Endothelial cell of umbilical vein (primary cell): ENCODE measurements around the gene PERCC1. TPM values are rescaled to one million over a fixed set of nuclear protein-coding genes. Genes with fewer than 3 reads are reported as not detected.

Experiments
- BruUV-seq: library from RNA; stranded (reverse); fragments of 400-500 nt; replicated peaks from 2 replicates; lab custom pipeline; 2021; lab: Mats Ljungman, UMichigan
- CTCF ChIA-PET: fragments of 300-600, 350-600 bp; sonication (Branson Sonifier 250); formaldehyde crosslinking; loops from one replicate; lab custom pipeline; 2021; ENCODE audit warnings: antibody characterized with exemption, inconsistent platforms; lab: Charles Lee
- POLR2A ChIA-PET: fragments of 300-600, 350-600 bp; sonication (Branson Sonifier 250); formaldehyde crosslinking; loops from one replicate; lab custom pipeline; 2021; ENCODE audit warnings: antibody characterized with exemption, inconsistent platforms; lab: Charles Lee
- DNase-seq: peaks from one replicate; pipeline ENCODE4 v3.0.0-alpha.2; 2011; ENCODE audit warnings: low read depth, low spot score
- FAIRE-seq: peaks from 2 replicates; lab custom pipeline; 2011; peaks lifted over from hg19 to GRCh38; lab: Jason Lieb, UNC
- H2AFZ ChIP-seq: 2 replicates; pipeline ENCODE4 v1.6.0; 2012; ENCODE audit warnings: low read depth, low read length, control low read depth, inconsistent platforms
- H3K27ac ChIP-seq: 2 replicates; pipeline ENCODE4 v1.5.1; 2011; ENCODE audit warnings: low read depth, mild to moderate bottlenecking, control low read depth, low read length, moderate library complexity; ENCODE audit not compliant: insufficient read depth
- H3K27me3 ChIP-seq, 2 experiments: 2 replicates each; pipeline versions ENCODE4 v1.6.0 to v1.6.1; 2011; ENCODE audit warnings: low read length in 2 of 2, mixed read lengths in 1 of 2; ENCODE audit not compliant: control insufficient read depth in 2 of 2, insufficient read depth in 2 of 2
- H3K36me3 ChIP-seq, 2 experiments: 2 replicates in 1 of 2; 3 replicates in 1 of 2; pipeline ENCODE4 v1.5.1; 2011; ENCODE audit warnings: low read length in 2 of 2, mild to moderate bottlenecking in 1 of 2, moderate library complexity in 1 of 2; ENCODE audit not compliant: control insufficient read depth in 2 of 2, insufficient read depth in 2 of 2; ENCODE audit errors: extremely low read depth in 1 of 2
- H3K4me1 ChIP-seq: 3 replicates; pipeline ENCODE4 v1.5.1; 2011; ENCODE audit warnings: mild to moderate bottlenecking, low read length; ENCODE audit not compliant: control insufficient read depth, insufficient read depth; ENCODE audit errors: extremely low read depth
- H3K4me2 ChIP-seq: 2 replicates; pipeline ENCODE4 v1.6.1; 2011; ENCODE audit warnings: low read length, control low read depth, mixed read lengths; ENCODE audit not compliant: insufficient read depth
- H3K4me3 ChIP-seq, 3 experiments: fragments of 200-600 bp in 1 of 3; sonication (generic), shearing (Covaris generic) in 1 of 3; replicated peaks in 1 of 3; 2 replicates each; pipeline ENCODE4 v1.5.1; 2011 to 2016; ENCODE audit warnings: control low read depth in 3 of 3, low read length in 3 of 3, mild to moderate bottlenecking in 2 of 3, inconsistent platforms in 1 of 3, low read depth in 1 of 3, moderate library complexity in 1 of 3; ENCODE audit not compliant: insufficient read depth in 1 of 3
- H3K79me2 ChIP-seq: 2 replicates; pipeline ENCODE4 v1.6.0; 2012; ENCODE audit warnings: low read length, inconsistent platforms; ENCODE audit not compliant: control insufficient read depth, insufficient read depth
- H3K9ac ChIP-seq: replicated peaks from 2 replicates; pipeline ENCODE3; 2011; ENCODE audit warnings: low read length, control low read depth; ENCODE audit not compliant: insufficient read depth; ENCODE audit errors: extremely low read depth
- H3K9me1 ChIP-seq: replicated peaks from 3 replicates; pipeline ENCODE4 v1.6.0; 2011; ENCODE audit warnings: mild to moderate bottlenecking, low read length; ENCODE audit not compliant: control insufficient read depth, insufficient read depth; ENCODE audit errors: extremely low read depth
- H3K9me3 ChIP-seq: replicated peaks from 2 replicates; pipeline ENCODE4 v1.5.1; 2012; ENCODE audit warnings: low read length, inconsistent platforms; ENCODE audit not compliant: control insufficient read depth, insufficient read depth
- H4K20me1 ChIP-seq: replicated peaks from 2 replicates; pipeline ENCODE3; 2011; ENCODE audit warnings: mild to moderate bottlenecking, low read length; ENCODE audit not compliant: control insufficient read depth, insufficient read depth; ENCODE audit errors: extremely low read depth
- CTCF ChIP-seq, 2 donors: IDR thresholded peaks; 1 replicate in 1 of 2; 2 replicates in 1 of 2; pipeline ENCODE4 v1.5.1; 2011; ENCODE audit warnings: low read length in 2 of 2, mild to moderate bottlenecking in 2 of 2, moderate library complexity in 2 of 2, control low read depth in 1 of 2, inconsistent platforms in 1 of 2, low read depth in 1 of 2; ENCODE audit not compliant: insufficient read depth in 1 of 2; ENCODE audit errors: extremely low read depth in 1 of 2
- EZH2 ChIP-seq: IDR thresholded peaks from 2 replicates; pipeline ENCODE4 v1.6.1; 2012; ENCODE audit warnings: borderline replicate concordance, low read depth, mild to moderate bottlenecking, moderate library complexity, low read length, inconsistent platforms; ENCODE audit not compliant: severe bottlenecking
- FOS ChIP-seq: IDR thresholded peaks from 2 replicates; pipeline ENCODE4 v1.6.1; 2011; ENCODE audit warnings: mild to moderate bottlenecking, low read length, moderate library complexity, borderline replicate concordance; ENCODE audit not compliant: insufficient read depth
- GATA2 ChIP-seq: IDR thresholded peaks from 2 replicates; pipeline ENCODE4 v1.7.0; 2011; ENCODE audit warnings: low read depth, mild to moderate bottlenecking, moderate library complexity, mixed read lengths, low read length; ENCODE audit not compliant: insufficient read length, insufficient read depth
- JUN ChIP-seq: IDR thresholded peaks from 2 replicates; pipeline ENCODE4 v1.6.1; 2011; ENCODE audit warnings: borderline replicate concordance, low read depth; ENCODE audit not compliant: insufficient read length, insufficient read depth
- MAX ChIP-seq: IDR thresholded peaks from 2 replicates; pipeline ENCODE4 v1.6.1; 2011; ENCODE audit not compliant: insufficient read depth, insufficient read length
- MYC ChIP-seq: IDR thresholded peaks from one replicate; pipeline ENCODE4 v1.6.1; 2011; ENCODE audit warnings: mild to moderate bottlenecking, low read depth, low read length
- POLR2A ChIP-seq: IDR thresholded peaks from 2 replicates; pipeline ENCODE4 v1.6.1; 2012; ENCODE audit warnings: low read depth, mild to moderate bottlenecking, control low read depth, low read length
- POLR2AphosphoS5 ChIP-seq: IDR thresholded peaks from 2 replicates; pipeline ENCODE4 v1.6.1; 2012; ENCODE audit warnings: low read depth, mild to moderate bottlenecking, control low read depth, low read length, moderate library complexity; ENCODE audit not compliant: insufficient read depth
- dilution Hi-C: fragments of 300-500 bp; cut with MboI; formaldehyde crosslinking; loops from one replicate; pipeline ENCODE4 v1.15.0; 2019; ENCODE audit warnings: low sequenced_read_pairs; ENCODE audit not compliant: extremely low pct_ligation_motif_present
- intact Hi-C: fragments of 100-400 bp; cut with micrococcal nuclease; formaldehyde crosslinking; loops from one replicate; pipeline ENCODE4 v1.10.0; 2022
- polyA plus RNA-seq, 4 experiments: library from polyadenylated mRNA; depleted of rRNA in 3 of 4; stranded (reverse) in 3 of 4; unstranded in 1 of 4; fragments of >200 nt; gene quantifications; 2 replicates each; pipeline versions ENCODE4 v1.2.1 to v1.2.3, GENCODE V29; 2011 to 2012; ENCODE audit warnings: missing spikeins in 1 of 4
- total RNA-seq: library from RNA; stranded (reverse); gene quantifications from 2 replicates; pipeline ENCODE4 v1.2.3, GENCODE V29; 2021

The PERCC1 gene
- total and polyA plus RNA-seq, 2 donors (not counting 3 experiments of a cell fraction or from before 2014, with no cell fraction given): not detected

- no peak overlapping the region for H3K9ac ChIP-seq
- H3K4me3 ChIP-seq: no peak overlapping the region
- TF ChIP-seq CTCF (IDR thresholded peaks at IDR 0.05; ENCODE audit: extremely low read depth in 1 of 2, insufficient read depth in 1 of 2, low read depth in 1 of 2, low read length in 2 of 2): no peak
- no peak for TF ChIP-seq FOS
- TF ChIP-seq POLR2A: no peak
- TF ChIP-seq EZH2: no peak
- TF ChIP-seq JUN: no peak
- no peak for TF ChIP-seq MYC
- no peak for TF ChIP-seq MAX
- no peak for TF ChIP-seq GATA2
- no peak for TF ChIP-seq POLR2AphosphoS5
- intact Hi-C loops: no loop called here
- dilution Hi-C loops: no loop called here
- H3K79me2 ChIP-seq: peaks cover 29% of the 10 kb centered on the region
- POLR2A ChIA-PET: no interaction called here
- no peak overlapping the region for H2AFZ ChIP-seq
- H3K4me2 ChIP-seq: no peak overlapping the region
- no peak for DNase-seq
- no peak for FAIRE-seq
- no peaks in the 10 kb centered on the region for H3K27me3 ChIP-seq
- no TSS peak for BruUV-seq
- H3K36me3 ChIP-seq: peaks cover 0 to under 1% of the 10 kb centered on the region in 2 experiments
- CTCF ChIA-PET: no interaction called here
- no peak overlapping the region for H3K27ac ChIP-seq
- peaks cover 5% of the 10 kb centered on the region for H3K4me1 ChIP-seq
- H4K20me1 ChIP-seq: no peaks in the 10 kb centered on the region
- H3K9me3 ChIP-seq: no peaks in the 10 kb centered on the region
- no peaks in the 10 kb centered on the region for H3K9me1 ChIP-seq
Measured at GRCh38 chr16:1469693-1470201, 38.9 kb downstream of the PERCC1 start.
